K562 treated with DMSO at 1 percent for 12 hours (cell line): ENCODE results near the gene SUPT6H. TPM values are rescaled to one million over a fixed set of nuclear protein-coding genes. Genes with fewer than 3 reads are reported as not detected.

ENCODE experiments used
- total RNA-seq: library from RNA; unstranded; fragments of 300-600 nt; gene quantifications from 2 replicates; pipeline ENCODE4 v1.2.3, GENCODE V29; 2022; ENCODE audit not compliant: insufficient read depth

Gene SUPT6H
- 29.5 and 79.1 TPM in 2 replicates for total RNA-seq

DNA sequence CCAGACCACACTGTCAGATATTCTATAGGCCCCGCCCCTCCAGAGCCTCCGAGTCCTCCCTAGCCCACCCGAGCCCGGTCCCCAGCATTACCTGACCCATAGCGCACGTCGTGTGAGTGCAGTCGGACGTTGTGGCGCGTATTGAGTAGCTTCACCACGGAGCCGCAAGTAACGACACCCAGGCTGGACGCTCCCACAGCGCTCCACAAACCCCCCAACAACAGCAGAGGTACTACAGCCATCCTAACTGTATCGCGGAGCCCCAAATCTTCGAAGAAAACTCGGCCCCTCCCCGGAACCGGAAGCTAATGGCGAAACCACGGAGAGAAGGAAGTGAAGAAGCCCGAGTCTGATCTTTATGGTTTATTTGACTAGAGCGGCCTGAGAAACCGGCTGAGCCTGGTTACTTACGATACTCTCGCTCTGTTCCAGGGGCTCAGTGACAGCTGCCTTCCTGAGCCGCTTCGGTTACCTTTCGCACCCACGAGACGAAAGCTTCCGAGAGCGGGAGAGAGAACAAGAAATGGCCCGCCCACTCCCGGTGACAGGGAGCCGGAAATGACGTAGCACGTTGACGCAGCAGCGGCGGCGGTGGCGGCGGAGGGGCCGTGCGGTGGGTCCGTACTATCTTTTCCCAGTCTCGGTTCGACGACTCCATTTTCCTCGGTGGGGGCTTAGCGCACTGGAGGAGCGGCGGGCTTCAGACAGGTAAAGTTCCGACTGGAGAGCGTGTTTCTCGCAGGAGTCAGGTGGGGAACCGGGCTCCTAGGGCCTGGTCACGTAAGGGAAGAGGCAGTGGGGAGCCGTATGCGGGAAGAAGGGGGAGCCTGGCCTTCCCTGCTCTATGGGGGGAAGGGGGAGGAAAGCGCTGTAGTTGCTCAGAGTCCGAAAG, at the start of gene SUPT6H, which contains the start of gene SDF2:
TSS of gene SUPT6H (plus strand) at position 571 of the 892 bp plus-strand sequence. CDS start 11,197 bp downstream, outside the sequence.
TSS of gene SDF2 (minus strand) at position 272 of the 892 bp plus-strand sequence. CDS start at position 242, 30 bp downstream.

DNA sequence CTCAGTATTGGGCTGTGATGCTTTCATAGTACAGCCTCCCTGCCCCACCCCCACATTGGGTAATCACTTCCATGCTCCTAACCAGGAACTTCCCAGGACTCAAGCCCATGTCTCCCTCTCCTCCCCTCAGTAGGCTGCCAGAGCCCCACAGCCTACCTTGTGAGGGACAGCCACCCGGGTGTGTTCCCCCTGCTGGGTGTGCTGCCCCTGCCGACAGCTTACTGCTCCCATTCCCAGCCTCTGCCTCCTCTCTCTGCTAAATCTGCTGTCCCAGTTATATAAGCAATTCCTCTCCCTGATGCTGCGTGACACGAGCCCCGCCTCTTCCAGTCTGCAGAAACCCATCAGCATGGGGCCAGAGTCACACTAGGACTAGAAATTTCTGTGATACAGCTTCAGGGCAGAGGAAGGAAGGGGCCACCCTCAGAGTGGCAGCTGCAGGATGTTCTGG, 48.0 kb upstream of the SUPT6H start, which contains the start of gene RSKR:
TSS of gene RSKR (minus strand) at position 255 of the 451 bp plus-strand sequence. CDS start at position 231, 24 bp downstream.

GRCh38 chr17:28644787-28645575, 17.0 kb upstream of the SUPT6H start, which contains the start of gene BLTP2:
BLTP2 (minus strand) TSS chr17:28645158; CDS start chr17:28645056, 102 bp downstream.

DNA sequence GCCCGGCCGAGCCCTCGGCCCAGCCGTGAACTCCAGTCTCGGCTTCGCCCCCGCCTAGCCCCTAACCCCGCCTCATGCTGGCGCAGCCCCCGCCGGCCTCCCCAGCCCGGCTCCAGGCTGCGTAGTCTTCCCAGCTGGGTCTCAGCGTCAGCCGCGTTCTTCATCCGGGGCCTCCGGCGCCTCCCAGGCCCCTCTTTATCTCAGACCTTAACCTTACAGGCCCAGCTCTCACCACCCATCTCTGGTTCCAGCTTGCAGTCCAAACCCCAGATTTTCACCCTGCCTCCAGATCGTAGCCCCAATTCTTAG, 49.7 kb downstream of the SUPT6H start, which contains the start of gene PROCA1:
TSS of gene PROCA1 (minus strand) at position 166 of the 309 bp plus-strand sequence. CDS start 228 bp downstream, outside the sequence.

GRCh38 chr17:28717578-28718332, 55.8 kb downstream of the SUPT6H start, which contains the start of gene RAB34:
RAB34 (minus strand) TSS chr17:28717868; CDS start chr17:28717266, 602 bp downstream.

GRCh38 chr17:28726226-28726626, 64.2 kb downstream of the SUPT6H start, which contains the start of gene TLCD1:
TLCD1 (minus strand) TSS chr17:28726233; CDS start chr17:28726097, 136 bp downstream.

DNA sequence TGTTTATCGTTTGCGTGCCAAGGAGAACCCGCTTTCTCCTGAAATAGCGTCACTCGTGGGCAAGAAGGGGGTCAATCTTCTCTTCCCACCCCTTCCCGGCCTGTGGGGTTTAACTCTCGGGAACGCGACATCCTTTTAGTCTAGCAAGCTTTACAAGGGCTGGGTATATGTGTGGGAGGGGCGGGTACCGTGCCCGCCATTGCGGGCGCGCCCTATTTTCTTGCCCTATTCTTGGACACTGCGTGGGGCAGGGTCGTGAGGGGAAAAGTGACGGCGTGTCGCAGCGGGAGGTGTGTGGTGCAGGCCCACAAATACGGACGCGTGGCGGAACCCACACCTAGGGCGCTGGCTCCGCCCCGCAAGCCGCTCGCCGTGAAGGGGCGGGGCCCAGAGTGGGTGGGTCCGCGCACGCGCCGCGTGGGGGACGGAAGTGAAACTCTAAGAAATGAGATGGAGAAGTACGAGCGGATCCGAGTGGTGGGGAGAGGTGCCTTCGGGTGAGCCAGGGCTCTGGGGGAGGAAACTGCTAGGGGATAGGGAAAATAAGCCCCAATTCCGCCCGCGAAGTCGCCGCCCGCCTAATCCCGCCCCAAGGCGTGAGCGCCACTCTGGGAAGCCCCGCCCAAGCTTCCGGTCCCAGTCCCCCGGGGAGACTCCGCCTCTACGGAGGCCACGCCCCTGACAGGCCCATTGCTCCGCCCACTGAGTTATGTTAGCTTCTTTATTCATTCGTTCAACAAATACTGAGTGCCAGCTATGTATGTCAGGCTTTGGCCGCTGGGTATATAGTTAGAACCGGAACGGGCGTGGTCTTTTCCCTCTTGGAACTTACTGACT, 66.6 kb downstream of the SUPT6H start, which contains the start of gene NEK8:
TSS of gene NEK8 (plus strand) at position 425 of the 837 bp plus-strand sequence. CDS start at position 451, 26 bp downstream.

DNA sequence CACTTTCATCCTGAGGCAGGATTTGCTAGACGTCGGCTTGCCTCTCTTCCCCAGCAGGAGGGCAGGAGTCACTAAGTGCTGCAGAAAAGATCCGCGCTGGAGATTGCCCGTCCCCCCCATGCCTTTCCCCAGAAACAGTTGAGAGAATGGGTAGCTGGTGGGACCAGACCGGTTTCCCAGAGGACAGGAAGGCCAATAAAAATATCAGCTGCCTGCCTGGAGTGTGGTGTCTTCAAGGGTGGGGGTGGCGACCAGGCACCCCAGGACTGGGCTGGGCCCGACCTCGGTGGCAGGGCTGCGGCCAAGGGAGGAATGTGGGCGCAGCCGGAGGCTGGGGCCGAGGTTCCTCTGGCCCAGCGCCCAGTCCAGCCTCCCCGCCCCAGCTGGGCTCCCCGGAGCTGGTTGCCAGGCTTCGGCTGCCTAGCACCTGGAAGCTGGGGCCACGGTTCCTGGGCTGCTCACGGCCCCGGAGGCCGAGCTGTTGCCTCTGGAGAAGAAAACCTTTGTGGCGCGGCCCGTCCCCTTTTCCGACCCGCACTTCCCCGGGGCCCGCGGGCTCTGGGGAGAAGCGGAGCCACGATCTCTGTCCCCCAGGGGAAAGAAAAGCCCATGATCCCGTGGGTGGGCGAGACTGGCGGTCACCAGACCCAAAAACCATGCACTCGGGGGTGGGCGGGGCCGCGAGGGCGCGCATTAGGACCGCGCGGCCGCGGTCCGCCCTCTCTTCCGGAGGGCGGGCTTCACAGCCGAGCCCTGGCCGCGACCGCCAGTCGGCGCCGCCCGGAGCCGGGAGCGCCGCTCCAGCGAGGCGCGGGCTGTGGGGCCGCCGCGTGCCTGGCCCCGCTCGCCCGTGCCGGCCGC, 81.5 kb downstream of the SUPT6H start, which contains the start of gene TRAF4:
TSS of gene TRAF4 (plus strand) at position 769 of the 861 bp plus-strand sequence. CDS start 102 bp downstream, outside the sequence.

Other genes starting within 250 kb of the SUPT6H start
- not detected in 2 replicates for gene SLC13A2, start 188.6 kb upstream of the SUPT6H start, total RNA-seq
- gene FOXN1, start 155.9 kb upstream of the SUPT6H start, total RNA-seq = not detected in 2 replicates
- 39.8 and 45.5 TPM in 2 replicates for gene UNC119, start 109.6 kb upstream of the SUPT6H start, total RNA-seq
- gene PIGS, start 90.7 kb upstream of the SUPT6H start, total RNA-seq = 53.7 and 110 TPM in 2 replicates
- gene ALDOC, start 85.3 kb upstream of the SUPT6H start, total RNA-seq = 40.3 and 62.1 TPM in 2 replicates
- gene SPAG5, start 63.2 kb upstream of the SUPT6H start, total RNA-seq = 98.4 and 152 TPM in 2 replicates
- 4.1 and 22.2 TPM in 2 replicates for gene RSKR, start 48.0 kb upstream of the SUPT6H start, total RNA-seq
- gene BLTP2, start 17.0 kb upstream of the SUPT6H start, total RNA-seq = 18.5 and 92.2 TPM in 2 replicates
- 70.9 and 90.0 TPM in 2 replicates for gene SDF2, start 299 bp upstream of the SUPT6H start, total RNA-seq
- gene PROCA1, start 49.7 kb downstream of the SUPT6H start, total RNA-seq = 3.8 and 8.4 TPM in 2 replicates
- not detected in 2 replicates for gene RAB34, start 55.7 kb downstream of the SUPT6H start, total RNA-seq
- gene RPL23A, start 57.8 kb downstream of the SUPT6H start, total RNA-seq = 2,324 and 3,638 TPM in 2 replicates
- gene TLCD1, start 64.0 kb downstream of the SUPT6H start, total RNA-seq = 7.9 and 10.9 TPM in 2 replicates
- 2.8 and 3.3 TPM in 2 replicates for gene NEK8, start 66.6 kb downstream of the SUPT6H start, total RNA-seq
- 104 and 114 TPM in 2 replicates for gene TRAF4, start 81.8 kb downstream of the SUPT6H start, total RNA-seq
- 6.6 and 34.6 TPM in 2 replicates for gene FAM222B, start 180.6 kb downstream of the SUPT6H start, total RNA-seq
- 74.7 and 97.3 TPM in 2 replicates for gene ERAL1, start 192.8 kb downstream of the SUPT6H start, total RNA-seq
- gene FLOT2, start 235.5 kb downstream of the SUPT6H start, total RNA-seq = 151 and 177 TPM in 2 replicates
- 38.6 TPM in 2 replicates for gene DHRS13, start 240.9 kb downstream of the SUPT6H start, total RNA-seq